WTC11 (cell line): ENCODE data around the gene NFIX. TPM values are rescaled to one million over a fixed set of nuclear protein-coding genes. Genes with fewer than 3 reads are reported as not detected.

Source experiments
- ATAC-seq: fragments of 200-7000 bp; cut with Tn5 transposase; 2 replicates; pipeline ENCODE4 v1.10.0; 2021; ENCODE audit warnings: mild to moderate bottlenecking, moderate library complexity
- CTCF ChIA-PET: fragments of 300-600 bp; sonication (Branson Sonifier 250); formaldehyde crosslinking; loops from one replicate; lab custom pipeline; 2021; ENCODE audit warnings: antibody characterized with exemption; lab: Charles Lee
- POLR2A ChIA-PET: fragments of 350-600 bp; sonication (Branson Sonifier 250); formaldehyde crosslinking; loops from one replicate; lab custom pipeline; 2021; ENCODE audit warnings: antibody characterized with exemption; lab: Charles Lee
- DNase-seq: peaks from one replicate; pipeline ENCODE4 v3.0.0; 2021; ENCODE audit warnings: low spot score
- H3K27ac Mint-ChIP-seq: 2 replicates; pipeline ENCODE4 v1.8.0; 2021; ENCODE audit warnings: mixed read lengths
- H3K27me3 Mint-ChIP-seq: 2 replicates; pipeline ENCODE4 v1.8.0; 2021; ENCODE audit warnings: low read depth, mild to moderate bottlenecking, moderate library complexity, mixed read lengths
- H3K36me3 Mint-ChIP-seq: 2 replicates; pipeline ENCODE4 v1.8.0; 2021; ENCODE audit warnings: mixed read lengths
- H3K4me1 Mint-ChIP-seq: 2 replicates; pipeline ENCODE4 v1.8.0; 2022; ENCODE audit warnings: mixed read lengths
- H3K4me3 Mint-ChIP-seq: 2 replicates; pipeline ENCODE4 v1.8.0; 2021; ENCODE audit warnings: mild to moderate bottlenecking, moderate library complexity, mixed read lengths
- H3K9me3 Mint-ChIP-seq: 2 replicates; pipeline ENCODE4 v1.8.0; 2021; ENCODE audit warnings: mixed read lengths
- ATF1 ChIP-seq: sonication (generic); formaldehyde crosslinking; IDR thresholded peaks from 2 replicates; pipeline ENCODE4 v1.8.1; 2023; ENCODE audit warnings: mild to moderate bottlenecking, moderate library complexity, missing genetic modification reagents
- CREB1 ChIP-seq: sonication (generic); formaldehyde crosslinking; IDR thresholded peaks from 2 replicates; pipeline ENCODE4 v1.8.0; 2023; ENCODE audit warnings: mild to moderate bottlenecking, missing genetic modification reagents
- E2F5 ChIP-seq: sonication (generic); formaldehyde crosslinking; IDR thresholded peaks from 2 replicates; pipeline ENCODE4 v1.8.1; 2022; ENCODE audit warnings: mild to moderate bottlenecking, moderate library complexity, missing genetic modification reagents
- ETV6 ChIP-seq: sonication (generic); formaldehyde crosslinking; IDR thresholded peaks from 2 replicates; pipeline ENCODE4 v1.8.1; 2022; ENCODE audit warnings: mild to moderate bottlenecking, missing genetic modification reagents
- FOXP1 ChIP-seq: sonication (generic); formaldehyde crosslinking; IDR thresholded peaks from 2 replicates; pipeline ENCODE4 v1.8.0; 2022; ENCODE audit warnings: missing genetic modification reagents, mild to moderate bottlenecking, moderate library complexity, borderline replicate concordance
- GRHL2 ChIP-seq: fragments of 250-450 bp; sonication (Bioruptor Pico); IDR thresholded peaks from 2 replicates; pipeline ENCODE4 v1.8.0; 2022; ENCODE audit warnings: mild to moderate bottlenecking, moderate library complexity; ENCODE audit not compliant: insufficient replicate concordance, severe bottlenecking
- GTF2I ChIP-seq: fragments of 250-450 bp; sonication (Bioruptor Pico); conservative IDR thresholded peaks from 2 replicates; pipeline ENCODE4 v1.4.0; 2021; ENCODE audit warnings: mild to moderate bottlenecking
- IRF1 ChIP-seq: sonication (generic); formaldehyde crosslinking; IDR thresholded peaks from 2 replicates; pipeline ENCODE4 v1.8.0; 2023; ENCODE audit warnings: missing genetic modification reagents
- MLX ChIP-seq: sonication (generic); formaldehyde crosslinking; IDR thresholded peaks from 2 replicates; pipeline ENCODE4 v1.8.1; 2023; ENCODE audit warnings: mild to moderate bottlenecking, missing genetic modification reagents, moderate library complexity
- NFATC4 ChIP-seq: fragments of 250-450 bp; sonication (Bioruptor Pico); IDR thresholded peaks from 2 replicates; pipeline ENCODE4 v1.9.0; 2021; ENCODE audit warnings: mild to moderate bottlenecking
- NFE2L1 ChIP-seq: sonication (generic); formaldehyde crosslinking; IDR thresholded peaks from 2 replicates; pipeline ENCODE4 v1.8.1; 2023; ENCODE audit warnings: missing genetic modification reagents
- PRDM15 ChIP-seq: sonication (generic); formaldehyde crosslinking; IDR thresholded peaks from 2 replicates; pipeline ENCODE4 v1.8.0; 2022; ENCODE audit warnings: missing genetic modification reagents
- RELA ChIP-seq: sonication (generic); formaldehyde crosslinking; IDR thresholded peaks from 2 replicates; pipeline ENCODE4 v1.8.1; 2022; ENCODE audit warnings: missing genetic modification reagents, mild to moderate bottlenecking, borderline replicate concordance
- ZBTB21 ChIP-seq: sonication (generic); formaldehyde crosslinking; IDR thresholded peaks from 2 replicates; pipeline ENCODE4 v1.8.1; 2023; ENCODE audit warnings: mild to moderate bottlenecking, missing genetic modification reagents, borderline replicate concordance
- ZBTB43 ChIP-seq: sonication (generic); formaldehyde crosslinking; IDR thresholded peaks from 2 replicates; pipeline ENCODE4 v1.8.1; 2023; ENCODE audit warnings: mild to moderate bottlenecking, missing genetic modification reagents
- ZMAT4 ChIP-seq: fragments of 250-450 bp; sonication (Bioruptor Pico); IDR thresholded peaks from 2 replicates; pipeline ENCODE4 v1.9.0; 2021; ENCODE audit warnings: mild to moderate bottlenecking
- ZNF121 ChIP-seq: sonication (generic); formaldehyde crosslinking; IDR thresholded peaks from 2 replicates; pipeline ENCODE4 v1.8.0; 2023; ENCODE audit warnings: missing genetic modification reagents
- ZNF281 ChIP-seq: sonication (generic); formaldehyde crosslinking; IDR thresholded peaks from 2 replicates; pipeline ENCODE4 v1.8.0; 2023; ENCODE audit warnings: mild to moderate bottlenecking, missing genetic modification reagents
- total RNA-seq: library from RNA; stranded (reverse); gene quantifications from 3 replicates; pipeline ENCODE4 v1.2.3, GENCODE V29; 2021

Gene NFIX
- total RNA-seq, 1 experiment from 2014 or later: 1.4 TPM

- TF ChIP-seq ATF1: no peak
- TF ChIP-seq GRHL2 (CRISPR knock-in tag): no peak
- no peak for TF ChIP-seq NFATC4
- TF ChIP-seq, all 79 proteins: peak for 0
Observed at GRCh38 chr19:13043285-13043684, 48.0 kb downstream of the NFIX start (continued).

- ATAC-seq: no peak
- CTCF ChIA-PET: interaction anchor here (0.6 to 4.2 kb wide), 10 partner anchors 10 to 209 kb away, joined by 4 to 25 read pairs (median 10); no protein-coding TSS in a partner anchor
- DNase-seq: no peak
- Mint-ChIP-seq H3K27me3 (peaks cover 79% of the 10 kb centered on the region), H3K36me3 (no peaks in the 10 kb centered on the region), H3K4me1 (peaks cover 4% of the 10 kb centered on the region), H3K27ac (no peak overlapping the region), H3K4me3 (no peak overlapping the region), H3K9me3 (no peaks in the 10 kb centered on the region)
- TF ChIP-seq CREB1 (no peak), ZBTB21 (CRISPR knock-in tag) (no peak), RELA (no peak), ETV6 (CRISPR knock-in tag) (no peak), ATF1 (no peak), NFE2L1 (no peak), GTF2I (CRISPR knock-in tag) (no peak), ZNF281 (CRISPR knock-in tag) (no peak), ZMAT4 (no peak), ZNF121 (no peak), PRDM15 (no peak), FOXP1 (CRISPR knock-in tag) (no peak), MLX (CRISPR knock-in tag) (no peak)
- POLR2A ChIA-PET: no interaction called here
Observed at GRCh38 chr19:13044231-13044836, 49.1 kb downstream of the NFIX start.

GRCh38 chr19:13045812-13046211 is 50.5 kb downstream of the NFIX start:
- Mint-ChIP-seq H3K4me3 (no peak overlapping the region), H3K9me3 (no peaks in the 10 kb centered on the region), H3K27me3 (peaks cover 82% of the 10 kb centered on the region), H3K36me3 (no peaks in the 10 kb centered on the region), H3K4me1 (peaks cover 4% of the 10 kb centered on the region), H3K27ac (no peak overlapping the region)
- DNase-seq (no peak), ATAC-seq (no peak)
- ChIA-PET POLR2A (no interaction called here), CTCF (interaction anchor here (1.2 to 4.2 kb wide), 6 partner anchors 12 to 68 kb away, joined by 3 to 25 read pairs (median 10); no protein-coding TSS in a partner anchor)
- TF ChIP-seq ZBTB43 (CRISPR knock-in tag) (no peak), IRF1 (CRISPR knock-in tag) (no peak), E2F5 (CRISPR knock-in tag) (no peak)
